HG03521 (cell line): Measurements from ENCODE around the gene VASH1.

ENCODE experiments used
- ATAC-seq: cut with Tn5 transposase; IDR thresholded peaks from one replicate; pipeline ENCODE4 v1.9.1; 2021; ENCODE audit warnings: mild to moderate bottlenecking, moderate library complexity; ENCODE audit not compliant: unreplicated experiment

VASH1 gene

DNA sequence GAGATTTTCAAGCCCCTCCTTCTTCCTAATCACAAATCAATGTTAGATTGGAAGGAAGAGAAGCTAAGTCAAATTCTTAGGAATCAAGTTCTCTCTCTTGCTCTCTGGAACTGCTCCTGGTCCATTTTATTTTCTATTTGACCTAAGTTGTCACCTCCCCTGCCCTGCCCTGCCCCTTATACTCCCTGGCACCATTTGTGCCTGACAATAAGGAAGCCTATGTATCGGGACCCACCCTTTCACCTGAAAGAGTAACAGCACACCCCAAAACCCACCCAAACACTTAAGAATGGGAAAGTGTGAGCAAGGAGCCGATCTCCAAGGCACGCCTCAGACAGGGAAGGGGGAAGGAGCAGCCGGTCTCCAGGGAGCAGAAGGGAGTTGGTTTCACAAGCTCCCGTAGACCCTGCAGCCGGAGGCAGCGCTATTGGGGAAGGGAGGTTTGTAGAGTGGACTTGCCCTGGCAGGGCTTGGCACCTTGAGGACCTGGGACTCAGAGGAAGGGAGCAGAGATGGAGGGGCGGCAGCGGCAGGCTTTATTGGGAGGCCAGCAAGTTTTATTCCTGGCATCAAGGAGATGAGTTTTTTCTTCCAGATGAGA is 66.5 kb downstream of the VASH1 start:
- ATAC-seq, result no peak

DNA sequence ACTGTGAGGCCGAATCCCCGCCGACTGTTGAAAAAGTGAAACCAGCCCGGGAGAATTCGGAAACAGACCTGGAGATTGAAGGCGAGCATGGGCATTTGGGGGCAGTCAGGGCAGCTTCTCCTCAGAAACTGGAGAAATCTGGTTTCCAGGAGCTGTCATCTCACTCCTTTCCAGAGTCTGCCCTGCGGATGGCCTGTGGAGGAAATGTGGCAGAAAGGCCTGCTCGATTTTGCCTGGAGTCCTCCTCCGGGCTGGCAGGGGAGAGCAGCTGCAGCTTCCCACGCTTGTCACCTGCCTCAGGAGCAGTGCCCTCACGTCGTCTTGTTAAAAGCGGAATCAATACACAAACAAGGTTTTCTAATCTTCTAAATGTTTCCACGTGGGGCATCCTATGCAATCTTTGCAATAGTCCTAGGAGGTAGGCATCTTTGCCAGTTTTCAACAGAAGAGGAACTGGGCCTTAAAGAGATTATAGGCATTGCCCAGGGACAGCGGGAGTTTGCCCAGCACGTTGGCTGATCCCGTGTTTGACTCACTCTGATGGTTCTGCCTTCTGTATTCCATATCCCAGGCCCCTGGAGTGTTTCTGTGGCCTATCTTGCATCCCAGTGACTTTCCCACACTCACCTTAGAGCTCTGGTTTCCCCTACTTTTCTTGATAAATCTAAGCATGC is 67.2 kb downstream of the VASH1 start:
- ATAC-seq, result no peak

DNA sequence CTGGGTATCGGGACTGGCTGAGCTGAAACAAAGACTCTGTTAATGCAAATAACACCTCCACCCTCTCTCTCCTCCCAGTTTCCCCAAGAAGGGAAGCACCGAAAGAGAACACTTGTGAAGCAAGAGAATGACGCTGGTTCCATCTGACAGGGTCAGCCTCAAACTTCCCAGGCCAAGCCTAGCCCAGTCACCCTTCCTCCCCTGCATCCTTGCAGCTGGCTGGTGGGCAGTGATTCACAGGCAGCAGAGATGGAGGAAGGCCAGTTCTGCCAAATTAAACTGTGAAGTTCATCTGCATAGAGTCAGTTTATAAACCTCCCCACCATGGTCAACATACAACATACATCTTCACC is 67.7 kb downstream of the VASH1 start:
- ATAC-seq, result no peak

DNA sequence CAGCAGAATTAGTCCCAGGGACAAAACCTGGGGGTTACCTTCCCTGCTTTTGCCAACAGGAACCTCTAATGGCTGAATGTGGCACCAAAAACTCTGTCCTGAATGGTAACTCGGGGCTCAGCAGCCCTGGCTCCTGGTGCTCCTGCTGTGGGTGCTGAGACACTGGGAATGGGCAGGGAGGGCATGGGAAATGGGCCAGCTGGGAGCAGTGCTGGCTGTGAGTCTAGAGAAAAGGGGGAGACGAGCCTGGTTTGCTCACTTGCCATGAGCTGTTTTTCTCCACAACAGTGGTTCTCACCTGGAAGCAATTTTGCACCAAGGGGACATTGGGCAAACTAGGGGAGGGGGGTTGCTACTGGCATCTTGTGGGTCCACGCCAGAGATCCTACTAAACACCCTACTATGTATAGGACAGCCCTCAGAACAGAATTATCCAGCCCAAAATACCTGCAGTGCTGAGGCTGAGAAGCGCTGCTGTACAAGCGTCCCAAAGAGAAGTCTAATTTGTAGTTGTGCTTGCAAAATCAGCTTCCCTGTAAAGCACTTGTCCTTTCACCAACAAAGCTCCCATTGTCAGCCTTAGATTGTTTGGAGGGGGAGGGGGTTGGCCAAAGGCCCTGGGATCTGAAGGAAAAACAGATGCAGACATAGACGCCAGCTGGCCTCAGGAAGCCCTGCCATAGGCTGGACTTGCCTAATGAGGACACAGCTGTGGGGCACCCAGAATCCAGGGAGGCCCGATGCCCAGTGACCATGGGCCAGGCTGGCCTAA is 68.6 kb downstream of the VASH1 start:
- ATAC-seq, result no peak

DNA sequence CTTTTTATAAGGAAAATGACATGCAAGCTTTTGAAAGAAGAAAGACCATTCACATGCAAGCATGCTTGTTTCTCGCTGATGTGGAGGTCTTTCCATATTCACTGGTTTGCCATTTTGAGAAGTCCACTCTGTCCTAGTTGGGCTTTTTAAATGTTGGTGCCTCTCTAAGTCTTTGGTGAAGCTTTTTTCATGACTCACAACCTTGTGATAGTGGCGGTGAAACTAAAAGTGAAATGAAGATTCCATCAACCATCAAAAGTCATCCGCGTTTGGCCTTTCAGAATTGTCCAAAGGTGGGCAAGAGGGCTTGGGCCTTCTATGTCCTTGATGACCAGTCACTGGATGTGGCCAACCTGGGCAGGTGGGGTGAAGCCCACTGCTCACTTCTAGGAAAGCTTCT is 69.3 kb downstream of the VASH1 start:
- no peak for ATAC-seq

DNA sequence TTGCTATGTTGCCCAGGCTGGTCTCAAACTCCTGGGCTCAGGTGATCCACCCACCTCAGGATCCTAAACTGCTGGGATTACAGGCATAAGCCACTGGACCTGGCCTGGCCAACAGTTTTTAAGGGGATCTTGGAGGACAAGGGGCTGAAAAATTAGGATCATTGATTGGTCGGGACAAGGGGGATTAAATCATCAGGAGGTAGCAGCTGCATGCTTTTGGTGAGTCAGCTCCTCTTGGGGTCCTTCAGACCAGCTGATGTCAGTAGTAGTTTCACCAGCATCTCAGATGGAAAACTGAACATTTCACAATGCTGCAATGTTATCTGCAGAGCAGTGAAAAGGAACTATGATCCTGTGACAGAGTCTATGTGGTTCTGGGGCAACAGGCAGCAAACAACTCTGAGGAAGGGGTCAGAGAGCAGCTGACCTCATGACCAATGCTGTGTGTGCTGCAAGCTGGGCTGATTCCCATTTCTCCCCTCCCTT is 71.3 kb downstream of the VASH1 start:
- ATAC-seq, result no peak
